ENCODE measurements around the gene AGRN.
"Not testable (repeated sequence)": the region's sequence is repeated elsewhere in the genome, so short reads cannot be mapped to it uniquely, and the experiment has no call there.

AGRN gene

GRCh38 chr1:992362-992761 lies 27.6 kb upstream of the AGRN start:
- no peak for DNase-seq (ENCODE audit: low read depth)
- H3K4me3 ChIP-seq (ENCODE audit: low read length): no peak overlapping the region
- no peak for TF ChIP-seq CTCF (IDR thresholded peaks at IDR 0.05; ENCODE audit: insufficient read depth, low read depth, low read length, missing control alignments)

- DNase-seq (ENCODE audit: low read depth): no peak
- TF ChIP-seq CTCF (IDR thresholded peaks at IDR 0.05; ENCODE audit: insufficient read depth, low read depth, low read length, missing control alignments): no peak
- no peak overlapping the region for H3K4me3 ChIP-seq (ENCODE audit: low read length)
Measured at GRCh38 chr1:993379-993995, 26.4 kb upstream of the AGRN start.

- not testable (repeated sequence) for H3K4me3 ChIP-seq (ENCODE audit: low read length); DNase-seq (ENCODE audit: low read depth)
Measured at GRCh38 chr1:994546-994945, 25.4 kb upstream of the AGRN start.

GRCh38 chr1:995665-996633 lies 24.0 kb upstream of the AGRN start:
- no peak for TF ChIP-seq CTCF (IDR thresholded peaks at IDR 0.05; ENCODE audit: insufficient read depth, low read depth, low read length, missing control alignments)
- DNase-seq (ENCODE audit: low read depth): peak; percentile 44
- no peak overlapping the region for H3K4me3 ChIP-seq (ENCODE audit: low read length)

- DNase-seq (ENCODE audit: low read depth): no peak
- TF ChIP-seq CTCF (IDR thresholded peaks at IDR 0.05; ENCODE audit: insufficient read depth, low read depth, low read length, missing control alignments): no peak
- no peak overlapping the region for H3K4me3 ChIP-seq (ENCODE audit: low read length)
Measured at GRCh38 chr1:996851-997712, 22.8 kb upstream of the AGRN start.

- H3K4me3 ChIP-seq (ENCODE audit: low read length): no peak overlapping the region
- no peak for TF ChIP-seq CTCF (IDR thresholded peaks at IDR 0.05; ENCODE audit: insufficient read depth, low read depth, low read length, missing control alignments)
- DNase-seq (ENCODE audit: low read depth): no peak
Measured at GRCh38 chr1:997713-997992, 22.3 kb upstream of the AGRN start.
